ENCODE measurements around the gene KCNQ1. TPM values are rescaled to one million over a fixed set of nuclear protein-coding genes. Genes with fewer than 3 reads are reported as not detected.

KCNQ1 gene
- total and polyA plus RNA-seq, 2 of the 13 experiments (the other 11 are each of a cell fraction or from before 2014, with no cell fraction given), result 0.02 to 0.08 TPM

DNA sequence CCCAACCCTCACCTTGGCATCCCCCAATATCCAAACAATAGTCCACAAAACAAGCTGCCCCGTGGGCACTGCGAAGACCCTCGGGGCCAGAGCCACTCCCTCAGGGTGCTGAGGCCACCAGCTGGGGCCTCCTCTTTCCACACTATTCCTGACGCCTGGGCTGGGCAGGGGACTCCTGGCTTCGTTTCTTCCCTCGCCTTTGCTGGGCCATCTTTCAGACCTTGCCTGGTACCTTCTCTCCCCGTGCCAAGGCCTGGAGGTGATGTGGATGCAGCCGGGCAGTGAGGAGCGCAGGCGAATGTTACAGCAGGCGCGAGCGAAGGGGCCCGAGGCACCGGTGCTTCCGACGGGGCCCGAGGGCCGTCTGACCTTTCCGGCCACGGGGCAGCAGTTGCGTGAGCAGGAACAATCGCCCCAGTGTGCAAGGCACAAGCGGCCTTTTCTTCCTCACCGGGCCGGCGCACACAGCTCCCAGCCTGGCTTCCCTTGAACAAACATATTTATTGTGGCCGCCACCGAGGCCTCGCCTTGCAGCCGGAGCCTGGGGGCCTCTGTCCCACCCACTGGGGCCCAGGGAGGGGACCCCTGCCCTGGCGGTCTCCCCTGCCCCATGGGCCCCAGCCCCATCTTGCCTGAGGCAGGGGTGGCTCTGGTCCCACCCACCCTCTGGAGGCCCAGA is 287.6 kb downstream of the KCNQ1 start (continued):
- TF ChIP-seq, protein P1, sequence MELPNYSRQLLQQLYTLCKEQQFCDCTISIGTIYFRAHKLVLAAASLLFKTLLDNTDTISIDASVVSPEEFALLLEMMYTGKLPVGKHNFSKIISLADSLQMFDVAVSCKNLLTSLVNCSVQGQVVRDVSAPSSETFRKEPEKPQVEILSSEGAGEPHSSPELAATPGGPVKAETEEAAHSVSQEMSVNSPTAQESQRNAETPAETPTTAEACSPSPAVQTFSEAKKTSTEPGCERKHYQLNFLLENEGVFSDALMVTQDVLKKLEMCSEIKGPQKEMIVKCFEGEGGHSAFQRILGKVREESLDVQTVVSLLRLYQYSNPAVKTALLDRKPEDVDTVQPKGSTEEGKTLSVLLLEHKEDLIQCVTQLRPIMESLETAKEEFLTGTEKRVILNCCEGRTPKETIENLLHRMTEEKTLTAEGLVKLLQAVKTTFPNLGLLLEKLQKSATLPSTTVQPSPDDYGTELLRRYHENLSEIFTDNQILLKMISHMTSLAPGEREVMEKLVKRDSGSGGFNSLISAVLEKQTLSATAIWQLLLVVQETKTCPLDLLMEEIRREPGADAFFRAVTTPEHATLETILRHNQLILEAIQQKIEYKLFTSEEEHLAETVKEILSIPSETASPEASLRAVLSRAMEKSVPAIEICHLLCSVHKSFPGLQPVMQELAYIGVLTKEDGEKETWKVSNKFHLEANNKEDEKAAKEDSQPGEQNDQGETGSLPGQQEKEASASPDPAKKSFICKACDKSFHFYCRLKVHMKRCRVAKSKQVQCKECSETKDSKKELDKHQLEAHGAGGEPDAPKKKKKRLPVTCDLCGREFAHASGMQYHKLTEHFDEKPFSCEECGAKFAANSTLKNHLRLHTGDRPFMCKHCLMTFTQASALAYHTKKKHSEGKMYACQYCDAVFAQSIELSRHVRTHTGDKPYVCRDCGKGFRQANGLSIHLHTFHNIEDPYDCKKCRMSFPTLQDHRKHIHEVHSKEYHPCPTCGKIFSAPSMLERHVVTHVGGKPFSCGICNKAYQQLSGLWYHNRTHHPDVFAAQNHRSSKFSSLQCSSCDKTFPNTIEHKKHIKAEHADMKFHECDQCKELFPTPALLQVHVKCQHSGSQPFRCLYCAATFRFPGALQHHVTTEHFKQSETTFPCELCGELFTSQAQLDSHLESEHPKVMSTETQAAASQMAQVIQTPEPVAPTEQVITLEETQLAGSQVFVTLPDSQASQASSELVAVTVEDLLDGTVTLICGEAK (IDR thresholded peaks at IDR 0.05), result no peak
- TF ChIP-seq, protein P1 (CRISPR knock-in tag; IDR thresholded peaks at IDR 0.05), result peak; percentile 73
- TF ChIP-seq ZNF282 (IDR thresholded peaks at IDR 0.05; ENCODE audit: partially characterized antibody), result no peak
- TF ChIP-seq, protein P2, sequence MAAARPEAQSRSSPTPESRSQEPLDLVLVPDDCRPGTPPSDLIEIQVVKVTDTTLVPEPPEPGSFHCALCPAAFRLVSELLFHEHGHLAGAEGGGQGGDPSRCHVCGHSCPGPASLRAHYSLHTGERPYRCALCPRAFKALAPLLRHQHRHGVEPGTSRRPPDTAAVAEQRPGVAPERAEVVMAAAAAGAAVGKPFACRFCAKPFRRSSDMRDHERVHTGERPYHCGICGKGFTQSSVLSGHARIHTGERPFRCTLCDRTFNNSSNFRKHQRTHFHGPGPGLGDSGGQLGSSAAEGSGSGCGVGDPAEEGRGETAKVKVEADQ (CRISPR knock-in tag; IDR thresholded peaks at IDR 0.05; ENCODE audit: borderline replicate concordance), result peak; percentile 49; the same call in 1 of the 2 replicates
- TF ChIP-seq ZNF101 (CRISPR knock-in tag; IDR thresholded peaks at IDR 0.05; ENCODE audit: borderline replicate concordance, low read depth), result no peak
- TF ChIP-seq, protein P3, sequence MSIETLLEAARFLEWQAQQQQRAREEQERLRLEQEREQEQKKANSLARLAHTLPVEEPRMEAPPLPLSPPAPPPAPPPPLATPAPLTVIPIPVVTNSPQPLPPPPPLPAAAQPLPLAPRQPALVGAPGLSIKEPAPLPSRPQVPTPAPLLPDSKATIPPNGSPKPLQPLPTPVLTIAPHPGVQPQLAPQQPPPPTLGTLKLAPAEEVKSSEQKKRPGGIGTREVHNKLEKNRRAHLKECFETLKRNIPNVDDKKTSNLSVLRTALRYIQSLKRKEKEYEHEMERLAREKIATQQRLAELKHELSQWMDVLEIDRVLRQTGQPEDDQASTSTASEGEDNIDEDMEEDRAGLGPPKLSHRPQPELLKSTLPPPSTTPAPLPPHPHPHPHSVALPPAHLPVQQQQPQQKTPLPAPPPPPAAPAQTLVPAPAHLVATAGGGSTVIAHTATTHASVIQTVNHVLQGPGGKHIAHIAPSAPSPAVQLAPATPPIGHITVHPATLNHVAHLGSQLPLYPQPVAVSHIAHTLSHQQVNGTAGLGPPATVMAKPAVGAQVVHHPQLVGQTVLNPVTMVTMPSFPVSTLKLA (IDR thresholded peaks at IDR 0.05), result peak; percentile 30; the same call in 1 of the 2 replicates
- TF ChIP-seq, protein P4, sequence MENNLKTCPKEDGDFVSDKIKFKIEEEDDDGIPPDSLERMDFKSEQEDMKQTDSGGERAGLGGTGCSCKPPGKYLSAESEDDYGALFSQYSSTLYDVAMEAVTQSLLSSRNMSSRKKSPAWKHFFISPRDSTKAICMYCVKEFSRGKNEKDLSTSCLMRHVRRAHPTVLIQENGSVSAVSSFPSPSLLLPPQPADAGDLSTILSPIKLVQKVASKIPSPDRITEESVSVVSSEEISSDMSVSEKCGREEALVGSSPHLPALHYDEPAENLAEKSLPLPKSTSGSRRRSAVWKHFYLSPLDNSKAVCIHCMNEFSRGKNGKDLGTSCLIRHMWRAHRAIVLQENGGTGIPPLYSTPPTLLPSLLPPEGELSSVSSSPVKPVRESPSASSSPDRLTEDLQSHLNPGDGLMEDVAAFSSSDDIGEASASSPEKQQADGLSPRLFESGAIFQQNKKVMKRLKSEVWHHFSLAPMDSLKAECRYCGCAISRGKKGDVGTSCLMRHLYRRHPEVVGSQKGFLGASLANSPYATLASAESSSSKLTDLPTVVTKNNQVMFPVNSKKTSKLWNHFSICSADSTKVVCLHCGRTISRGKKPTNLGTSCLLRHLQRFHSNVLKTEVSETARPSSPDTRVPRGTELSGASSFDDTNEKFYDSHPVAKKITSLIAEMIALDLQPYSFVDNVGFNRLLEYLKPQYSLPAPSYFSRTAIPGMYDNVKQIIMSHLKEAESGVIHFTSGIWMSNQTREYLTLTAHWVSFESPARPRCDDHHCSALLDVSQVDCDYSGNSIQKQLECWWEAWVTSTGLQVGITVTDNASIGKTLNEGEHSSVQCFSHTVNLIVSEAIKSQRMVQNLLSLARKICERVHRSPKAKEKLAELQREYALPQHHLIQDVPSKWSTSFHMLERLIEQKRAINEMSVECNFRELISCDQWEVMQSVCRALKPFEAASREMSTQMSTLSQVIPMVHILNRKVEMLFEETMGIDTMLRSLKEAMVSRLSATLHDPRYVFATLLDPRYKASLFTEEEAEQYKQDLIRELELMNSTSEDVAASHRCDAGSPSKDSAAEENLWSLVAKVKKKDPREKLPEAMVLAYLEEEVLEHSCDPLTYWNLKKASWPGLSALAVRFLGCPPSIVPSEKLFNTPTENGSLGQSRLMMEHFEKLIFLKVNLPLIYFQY (CRISPR knock-in tag; IDR thresholded peaks at IDR 0.05; ENCODE audit: borderline replicate concordance), result peak; percentile 81
- TF ChIP-seq, protein P5, sequence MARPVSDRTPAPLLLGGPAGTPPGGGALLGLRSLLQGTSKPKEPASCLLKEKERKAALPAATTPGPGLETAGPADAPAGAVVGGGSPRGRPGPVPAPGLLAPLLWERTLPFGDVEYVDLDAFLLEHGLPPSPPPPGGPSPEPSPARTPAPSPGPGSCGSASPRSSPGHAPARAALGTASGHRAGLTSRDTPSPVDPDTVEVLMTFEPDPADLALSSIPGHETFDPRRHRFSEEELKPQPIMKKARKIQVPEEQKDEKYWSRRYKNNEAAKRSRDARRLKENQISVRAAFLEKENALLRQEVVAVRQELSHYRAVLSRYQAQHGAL (CRISPR knock-in tag; IDR thresholded peaks at IDR 0.05; ENCODE audit: not compliant biosample characterization), result no peak
- TF ChIP-seq CENPT (CRISPR knock-in tag; IDR thresholded peaks at IDR 0.05; ENCODE audit: low read depth), result no peak
- TF ChIP-seq MEIS2 (CRISPR knock-in tag; IDR thresholded peaks at IDR 0.05), result peak; percentile 87
- TF ChIP-seq ZNF792 (CRISPR knock-in tag; IDR thresholded peaks at IDR 0.05), result peak; percentile 67
- no peak for TF ChIP-seq FLYWCH1 (CRISPR knock-in tag; IDR thresholded peaks at IDR 0.05)

All from HepG2 (cell line).